HepG2 (cell line): ENCODE results near the gene OTOP2. TPM values are rescaled to one million over a fixed set of nuclear protein-coding genes. Genes with fewer than 3 reads are reported as not detected.

Source experiments
- ATAC-seq: fragments of 200-7000 bp; cut with Tn5 transposase; 3 replicates; pipeline ENCODE4 v1.9.1; 2020; ENCODE audit warnings: mild to moderate bottlenecking, moderate library complexity
- BruUV-seq: library from RNA; stranded (reverse); fragments of 400-500 nt; replicated peaks from 2 replicates; lab custom pipeline; 2021; lab: Mats Ljungman, UMichigan
- CTCF ChIA-PET: fragments of 300-600 bp; formaldehyde crosslinking; extraction: SDS; loops from one replicate; lab custom pipeline; 2021; ENCODE audit warnings: low total read pairs, inconsistent platforms, low intra/inter-chr PET ratio; lab: Yijun Ruan, JAX
- POLR2A ChIA-PET: fragments of 350-600 bp; sonication (Branson Sonifier 250); formaldehyde crosslinking; loops from one replicate; lab custom pipeline; 2020; ENCODE audit warnings: antibody characterized with exemption, inconsistent platforms; lab: Yijun Ruan, JAX
- DNase-seq: peaks from one replicate; pipeline ENCODE4 v3.0.0-alpha.2; 2015; ENCODE audit warnings: low spot score
- FAIRE-seq: peaks from 3 replicates; lab custom pipeline; 2011; peaks lifted over from hg19 to GRCh38; lab: Jason Lieb, UNC
- H2AFZ ChIP-seq: one replicate; pipeline ENCODE4 v1.6.1; 2011; ENCODE audit warnings: low read length, inconsistent platforms
- H3K27ac ChIP-seq: fragments of 300-600 bp; 3 replicates; pipeline ENCODE4 v1.8.0; 2011; ENCODE audit warnings: mixed run types, mild to moderate bottlenecking, mixed read lengths, low read length, inconsistent platforms; ENCODE audit not compliant: insufficient read depth; ENCODE audit errors: extremely low read length
- H3K27me3 ChIP-seq, 2 experiments: fragments of 200-600 bp in 1 of 2; 2 replicates in 1 of 2; 3 replicates in 1 of 2; pipeline versions ENCODE4 v1.6.0 to v1.8.0; 2011; ENCODE audit warnings: low read length in 2 of 2, mild to moderate bottlenecking in 2 of 2, moderate library complexity in 2 of 2, inconsistent platforms in 1 of 2; ENCODE audit not compliant: insufficient read depth in 2 of 2, control insufficient read depth in 1 of 2
- H3K36me3 ChIP-seq, 2 experiments: fragments of 200-600 bp in 1 of 2; replicated peaks in 1 of 2; 2 replicates in 1 of 2; 3 replicates in 1 of 2; pipeline versions ENCODE4 v1.5.1 to v1.8.0; 2011; ENCODE audit warnings: low read length in 2 of 2, inconsistent platforms in 1 of 2; ENCODE audit not compliant: insufficient read depth in 2 of 2, control insufficient read depth in 1 of 2
- H3K4me1 ChIP-seq: 2 replicates; pipeline ENCODE4 v1.5.1; 2012; ENCODE audit warnings: low read length, inconsistent platforms; ENCODE audit not compliant: insufficient read depth
- H3K4me2 ChIP-seq: 2 replicates; pipeline ENCODE4 v1.6.0; 2011; ENCODE audit warnings: low read depth, low read length, inconsistent platforms
- H3K4me3 ChIP-seq, 3 experiments: fragments of 200-600 bp in 1 of 3; sonication (generic), shearing (Covaris generic) in 1 of 3; replicated peaks in 1 of 3; 2 replicates each; pipeline ENCODE4 v1.5.1; 2011 to 2016; ENCODE audit warnings: low read length in 3 of 3, inconsistent platforms in 2 of 3, low read depth in 2 of 3, mild to moderate bottlenecking in 2 of 3, control low read depth in 1 of 3, mixed read lengths in 1 of 3; ENCODE audit not compliant: insufficient read depth in 1 of 3
- H3K79me2 ChIP-seq: one replicate; pipeline ENCODE4 v1.6.1; 2011; ENCODE audit warnings: low read length, inconsistent platforms; ENCODE audit not compliant: insufficient read depth
- H3K9ac ChIP-seq: 2 replicates; pipeline ENCODE4 v1.6.0; 2011; ENCODE audit warnings: mild to moderate bottlenecking, low read depth, low read length, inconsistent platforms; ENCODE audit not compliant: insufficient read depth
- H3K9me3 ChIP-seq: 2 replicates; pipeline ENCODE4 v1.5.1; 2012; ENCODE audit warnings: mild to moderate bottlenecking, low read length
- H4K20me1 ChIP-seq: 2 replicates; pipeline ENCODE4 v1.6.0; 2011; ENCODE audit warnings: inconsistent platforms, mild to moderate bottlenecking, low read length, moderate library complexity; ENCODE audit not compliant: insufficient read depth
- EHMT2 ChIP-seq: fragments of 200-600 bp; sonication (generic); IDR thresholded peaks from 2 replicates; pipeline ENCODE4 v1.7.0; 2017; ENCODE audit warnings: antibody characterized with exemption, low read depth, low read length, borderline replicate concordance
- EZH2 ChIP-seq: conservative IDR thresholded peaks from 2 replicates; pipeline ENCODE4 v1.6.1; 2012; ENCODE audit warnings: mild to moderate bottlenecking, low read depth, low read length, moderate library complexity
- MIER2 ChIP-seq: IDR thresholded peaks from 2 replicates; pipeline ENCODE4 v1.6.1; 2016; ENCODE audit warnings: missing biosample characterization, missing genetic modification reagents
- NCOA1 ChIP-seq: sonication (generic); formaldehyde crosslinking; IDR thresholded peaks from 2 replicates; pipeline ENCODE4 v1.9.0; 2021; ENCODE audit warnings: missing genetic modification reagents
- TFAP4 ChIP-seq: sonication (generic); IDR thresholded peaks from 2 replicates; pipeline ENCODE4 v1.6.1; 2016; ENCODE audit warnings: low read depth, borderline replicate concordance
- ZNF101 ChIP-seq: sonication (generic); formaldehyde crosslinking; IDR thresholded peaks from 2 replicates; pipeline ENCODE4 v1.4.0; 2020; ENCODE audit warnings: mild to moderate bottlenecking, low read depth, missing genetic modification reagents, borderline replicate concordance
- ZNF563 ChIP-seq: sonication (generic); formaldehyde crosslinking; IDR thresholded peaks from 2 replicates; pipeline ENCODE4 v1.8.0; 2022; ENCODE audit warnings: mild to moderate bottlenecking, moderate library complexity, missing genetic modification reagents
- ZSCAN30 ChIP-seq: sonication (generic); formaldehyde crosslinking; IDR thresholded peaks from 2 replicates; pipeline ENCODE4 v1.5.0; 2020; ENCODE audit warnings: mild to moderate bottlenecking, missing genetic modification reagents
- WGBS: methylation state at CpG from one replicate; pipeline ENCODE4 v1.1.6; 2017; ENCODE audit warnings: low lambda C conversion rate; 5-methylcytosine and 5-hydroxymethylcytosine counted together
- in situ Hi-C: cut with HindIII; loops from 2 replicates; pipeline ENCODE4 v1.10.0; 2017; ENCODE audit warnings: low pct_unique_long_range_greater_than_20kb; ENCODE audit not compliant: extremely low pct_ligation_motif_present
- intact Hi-C: fragments of 100-400 bp; cut with micrococcal nuclease; formaldehyde crosslinking; loops from one replicate; pipeline ENCODE4 v1.10.0; 2022; ENCODE audit not compliant: unreplicated experiment
- polyA plus RNA-seq, 8 experiments: library from polyadenylated mRNA; depleted of rRNA in 3 of 8; stranded (reverse) in 7 of 8; unstranded in 1 of 8; fragments of >200 nt; fragmentation: Illumina TruSeq in 4 of 8; extraction: Trizol in 4 of 8; gene quantifications; 2 replicates each; pipeline versions ENCODE4 v1.2.1 to v1.2.3, GENCODE V29; 2011 to 2016; ENCODE audit warnings: low read depth in 4 of 8, missing spikeins in 1 of 8, mixed read lengths in 1 of 8; ENCODE audit not compliant: insufficient read depth in 1 of 8
- total RNA-seq, 5 experiments: library from RNA; depleted of rRNA; stranded (reverse); fragments of >200 nt; fragmentation: Illumina TruSeq; extraction: Trizol; gene quantifications; 2 replicates each; pipeline ENCODE4 v1.2.3, GENCODE V29; 2016; ENCODE audit warnings: low read depth in 1 of 5
- TF ChIP-seq, protein P1 (sequence below): sonication (generic); formaldehyde crosslinking; IDR thresholded peaks from 2 replicates; pipeline ENCODE4 v1.8.0; 2022; ENCODE audit warnings: missing genetic modification reagents, low read depth, mild to moderate bottlenecking, borderline replicate concordance
- TF ChIP-seq, protein P2 (sequence below), 2 experiments: IDR thresholded peaks; 2 replicates each; pipeline ENCODE4 v1.6.1; 2011 to 2012; ENCODE audit warnings: low read length in 2 of 2, borderline replicate concordance in 1 of 2, low read depth in 1 of 2, mild to moderate bottlenecking in 1 of 2, moderate library complexity in 1 of 2

The OTOP2 gene
- total and polyA plus RNA-seq, 2 of the 13 experiments (the other 11 are each of a cell fraction or from before 2014, with no cell fraction given), result not detected

GRCh38 chr17:74937064-74938051 is 13.3 kb downstream of the OTOP2 start:
- Histone ChIP-seq H3K4me1 (no peaks in the 10 kb centered on the region), H4K20me1 (no peaks in the 10 kb centered on the region), H3K36me3 (no peaks in the 10 kb centered on the region), H2AFZ (no peak overlapping the region), H3K9me3 (no peaks in the 10 kb centered on the region), H3K4me2 (no peak overlapping the region), H3K27ac (no peak overlapping the region), H3K4me3 (no peak overlapping the region), H3K9ac (no peak overlapping the region), H3K79me2 (no peaks in the 10 kb centered on the region), H3K27me3 (peaks cover 26 to 93% of the 10 kb centered on the region in 2 experiments)
- ChIA-PET CTCF (no interaction called here), POLR2A (no interaction called here)
- no peak for ATAC-seq
- no peak for FAIRE-seq
- intact Hi-C loops, result no loop called here
- in situ Hi-C loops, result no loop called here
- no peak for DNase-seq
- BruUV-seq, result no TSS peak
- WGBS, result 31% methylated on average over 11 of the region's 11 CpGs
- TF ChIP-seq MIER2 (peak; percentile 90), ZSCAN30 (CRISPR knock-in tag) (no peak), TFAP4 (no peak), ZNF563 (no peak), NCOA1 (no peak), ZNF101 (CRISPR knock-in tag) (no peak), EHMT2 (peak; percentile 67), EZH2 (0 out of 2 replicates have a peak, but pooled peaks have one; percentile 55)
- TF ChIP-seq, protein P1, sequence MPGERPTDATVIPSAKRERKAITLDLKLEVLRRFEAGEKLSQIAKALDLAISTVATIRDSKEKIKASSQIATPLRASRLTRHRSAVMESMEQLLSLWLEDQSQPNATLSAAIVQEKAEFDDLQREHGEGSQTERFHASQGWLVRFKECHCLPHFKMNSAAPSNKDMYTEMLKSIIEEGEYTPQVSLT, result no peak
- TF ChIP-seq, protein P2, sequence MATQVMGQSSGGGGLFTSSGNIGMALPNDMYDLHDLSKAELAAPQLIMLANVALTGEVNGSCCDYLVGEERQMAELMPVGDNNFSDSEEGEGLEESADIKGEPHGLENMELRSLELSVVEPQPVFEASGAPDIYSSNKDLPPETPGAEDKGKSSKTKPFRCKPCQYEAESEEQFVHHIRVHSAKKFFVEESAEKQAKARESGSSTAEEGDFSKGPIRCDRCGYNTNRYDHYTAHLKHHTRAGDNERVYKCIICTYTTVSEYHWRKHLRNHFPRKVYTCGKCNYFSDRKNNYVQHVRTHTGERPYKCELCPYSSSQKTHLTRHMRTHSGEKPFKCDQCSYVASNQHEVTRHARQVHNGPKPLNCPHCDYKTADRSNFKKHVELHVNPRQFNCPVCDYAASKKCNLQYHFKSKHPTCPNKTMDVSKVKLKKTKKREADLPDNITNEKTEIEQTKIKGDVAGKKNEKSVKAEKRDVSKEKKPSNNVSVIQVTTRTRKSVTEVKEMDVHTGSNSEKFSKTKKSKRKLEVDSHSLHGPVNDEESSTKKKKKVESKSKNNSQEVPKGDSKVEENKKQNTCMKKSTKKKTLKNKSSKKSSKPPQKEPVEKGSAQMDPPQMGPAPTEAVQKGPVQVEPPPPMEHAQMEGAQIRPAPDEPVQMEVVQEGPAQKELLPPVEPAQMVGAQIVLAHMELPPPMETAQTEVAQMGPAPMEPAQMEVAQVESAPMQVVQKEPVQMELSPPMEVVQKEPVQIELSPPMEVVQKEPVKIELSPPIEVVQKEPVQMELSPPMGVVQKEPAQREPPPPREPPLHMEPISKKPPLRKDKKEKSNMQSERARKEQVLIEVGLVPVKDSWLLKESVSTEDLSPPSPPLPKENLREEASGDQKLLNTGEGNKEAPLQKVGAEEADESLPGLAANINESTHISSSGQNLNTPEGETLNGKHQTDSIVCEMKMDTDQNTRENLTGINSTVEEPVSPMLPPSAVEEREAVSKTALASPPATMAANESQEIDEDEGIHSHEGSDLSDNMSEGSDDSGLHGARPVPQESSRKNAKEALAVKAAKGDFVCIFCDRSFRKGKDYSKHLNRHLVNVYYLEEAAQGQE (IDR thresholded peaks at IDR 0.05; ENCODE audit: borderline replicate concordance in 1 of 2, low read depth in 1 of 2, low read length in 2 of 2), result peak; percentile 49 to 93
